ENCODE measurements around the gene SORL1. TPM values are rescaled to one million over a fixed set of nuclear protein-coding genes. Genes with fewer than 3 reads are reported as not detected.

Gene SORL1
- total and polyA plus RNA-seq, 7 donors: 3.2 to 19.8 (median 12.2) TPM

GRCh38 chr11:121539000-121539399 is 86.9 kb downstream of the SORL1 start:
- no peak for DNase-seq
- 73 to 84% methylated on average over 5 of the region's 5 CpGs for WGBS, 2 donors

GRCh38 chr11:121540627-121541026 is 88.5 kb downstream of the SORL1 start:
- TF ChIP-seq CTCF (IDR thresholded peaks at IDR 0.05) (no peak), POLR2A (IDR thresholded peaks at IDR 0.05) (no peak), EP300 (IDR thresholded peaks at IDR 0.05) (no peak), POLR2AphosphoS5 (IDR thresholded peaks at IDR 0.05) (no peak)
- Histone ChIP-seq H3K4me1 (no peaks in the 10 kb centered on the region), H3K4me3 (no peak overlapping the region), H3K27me3 (no peaks in the 10 kb centered on the region), H3K27ac (no peak overlapping the region), H3K9me3 (no peaks in the 10 kb centered on the region), H3K36me3 (peaks cover 0 to 17% (median 0%) of the 10 kb centered on the region in 4 donors)
- no peak for DNase-seq
- intact Hi-C loops (cut with DNase I): no loop called here
- WGBS, 2 donors: 84 to 88% methylated on average over 3 of the region's 3 CpGs

More at GRCh38 chr11:121539000-121539399, 86.9 kb downstream of the SORL1 start:
- peaks cover 0 to under 1% (median 0%) of the 10 kb centered on the region in 4 donors for H3K4me1 ChIP-seq
- peaks cover 0 to 5% (median 0%) of the 10 kb centered on the region in 4 donors for H3K36me3 ChIP-seq
- TF ChIP-seq POLR2AphosphoS5 (IDR thresholded peaks at IDR 0.05): no peak
- TF ChIP-seq EP300 (IDR thresholded peaks at IDR 0.05): no peak
- no peak for TF ChIP-seq CTCF (IDR thresholded peaks at IDR 0.05)
- no peak overlapping the region for H3K27ac ChIP-seq
- H3K4me3 ChIP-seq: no peak overlapping the region
- intact Hi-C loops (cut with DNase I): no loop called here
- H3K27me3 ChIP-seq: no peaks in the 10 kb centered on the region
- no peaks in the 10 kb centered on the region for H3K9me3 ChIP-seq

GRCh38 chr11:121543836-121544380 is 91.8 kb downstream of the SORL1 start:
- whole genome bisulfite sequencing, 2 donors: 90 to 91% methylated on average over 6 of the region's 6 CpGs
- peaks cover 0 to 17% (median 0%) of the 10 kb centered on the region in 4 donors for H3K36me3 ChIP-seq
- H3K27ac ChIP-seq: no peak overlapping the region
- H3K4me3 ChIP-seq: no peak overlapping the region
- TF ChIP-seq POLR2A (IDR thresholded peaks at IDR 0.05) (no peak), EP300 (IDR thresholded peaks at IDR 0.05) (no peak), CTCF (IDR thresholded peaks at IDR 0.05) (no peak), POLR2AphosphoS5 (IDR thresholded peaks at IDR 0.05) (no peak)
- DNase-seq: no peak
- no peaks in the 10 kb centered on the region for H3K9me3 ChIP-seq
- H3K27me3 ChIP-seq: no peaks in the 10 kb centered on the region
- intact Hi-C loops (cut with DNase I): no loop called here
- H3K4me1 ChIP-seq: peaks cover 0 to 6% (median 0%) of the 10 kb centered on the region in 4 donors

- 74 to 93% methylated on average over 7 of the region's 7 CpGs for WGBS, 2 donors
- intact Hi-C loops (cut with DNase I): no loop called here
Observed at GRCh38 chr11:121544956-121545355, 92.8 kb downstream of the SORL1 start.

More at GRCh38 chr11:121544956-121545355, 92.8 kb downstream of the SORL1 start:
- Histone ChIP-seq H3K4me3 (no peak overlapping the region), H3K9me3 (no peaks in the 10 kb centered on the region), H3K36me3 (peaks cover 0 to 17% (median 0%) of the 10 kb centered on the region in 4 donors), H3K4me1 (peaks cover 0 to 11% (median 2%) of the 10 kb centered on the region in 4 donors), H3K27ac (no peak overlapping the region), H3K27me3 (no peaks in the 10 kb centered on the region)
- no peak for DNase-seq
- TF ChIP-seq POLR2A (IDR thresholded peaks at IDR 0.05) (no peak), CTCF (IDR thresholded peaks at IDR 0.05) (no peak), POLR2AphosphoS5 (IDR thresholded peaks at IDR 0.05) (no peak), EP300 (IDR thresholded peaks at IDR 0.05) (no peak)
